Dermis microvascular lymphatic vessel endothelial cell (primary cell): ENCODE data around the gene ST3GAL4. TPM values are rescaled to one million over a fixed set of nuclear protein-coding genes. Genes with fewer than 3 reads are reported as not detected.
"Not testable (repeated sequence)": the region's sequence is repeated elsewhere in the genome, so short reads cannot be mapped to it uniquely, and the experiment has no call there.

Experiments
- DNase-seq, 2 donors: peaks; one replicate each; pipeline versions ENCODE4 v3.0.0 to v3.0.0-alpha.2; 2010; ENCODE audit warnings: low read depth in 2 of 2
- total RNA-seq: library from RNA; depleted of rRNA; stranded (reverse); fragments of >200 nt; gene quantifications from 2 replicates; pipeline ENCODE4 v1.2.1, GENCODE V29; 2014

Gene ST3GAL4
- total RNA-seq, 1 donor from 2014 or later = 12.5 TPM

- DNase-seq = no peak
These were observed 7.6 kb downstream of the ST3GAL4 start for GRCh38 chr11:126362879-126363655.

GRCh38 chr11:126363706-126364248, 8.3 kb downstream of the ST3GAL4 start:
- DNase-seq = no peak

- not testable (repeated sequence) for DNase-seq
These were observed 9.2 kb downstream of the ST3GAL4 start for GRCh38 chr11:126364735-126365134.

DNA sequence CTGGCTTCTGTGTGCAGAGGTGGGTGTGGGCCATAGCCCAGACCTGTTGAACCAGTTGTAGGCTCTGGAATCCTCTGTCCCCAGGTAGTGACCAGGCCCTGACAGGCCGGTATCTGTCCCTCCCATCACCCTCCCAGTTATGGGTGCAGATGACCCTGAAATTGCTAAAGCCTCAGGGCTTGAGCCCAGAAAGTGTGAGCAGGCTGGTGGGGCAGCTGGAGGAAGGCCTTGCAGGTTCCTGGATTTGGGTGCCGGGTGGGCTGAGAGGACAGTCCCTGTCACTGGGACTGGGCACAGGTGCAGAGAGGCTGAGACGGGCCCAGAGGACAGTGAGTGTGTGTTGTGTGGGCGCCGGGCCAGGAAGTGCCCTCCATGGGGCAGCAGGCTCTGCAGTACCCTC, 10.0 kb downstream of the ST3GAL4 start:
- DNase-seq = not testable (repeated sequence)

- DNase-seq = no peak
These were observed 10.8 kb downstream of the ST3GAL4 start for GRCh38 chr11:126366064-126366822.

DNA sequence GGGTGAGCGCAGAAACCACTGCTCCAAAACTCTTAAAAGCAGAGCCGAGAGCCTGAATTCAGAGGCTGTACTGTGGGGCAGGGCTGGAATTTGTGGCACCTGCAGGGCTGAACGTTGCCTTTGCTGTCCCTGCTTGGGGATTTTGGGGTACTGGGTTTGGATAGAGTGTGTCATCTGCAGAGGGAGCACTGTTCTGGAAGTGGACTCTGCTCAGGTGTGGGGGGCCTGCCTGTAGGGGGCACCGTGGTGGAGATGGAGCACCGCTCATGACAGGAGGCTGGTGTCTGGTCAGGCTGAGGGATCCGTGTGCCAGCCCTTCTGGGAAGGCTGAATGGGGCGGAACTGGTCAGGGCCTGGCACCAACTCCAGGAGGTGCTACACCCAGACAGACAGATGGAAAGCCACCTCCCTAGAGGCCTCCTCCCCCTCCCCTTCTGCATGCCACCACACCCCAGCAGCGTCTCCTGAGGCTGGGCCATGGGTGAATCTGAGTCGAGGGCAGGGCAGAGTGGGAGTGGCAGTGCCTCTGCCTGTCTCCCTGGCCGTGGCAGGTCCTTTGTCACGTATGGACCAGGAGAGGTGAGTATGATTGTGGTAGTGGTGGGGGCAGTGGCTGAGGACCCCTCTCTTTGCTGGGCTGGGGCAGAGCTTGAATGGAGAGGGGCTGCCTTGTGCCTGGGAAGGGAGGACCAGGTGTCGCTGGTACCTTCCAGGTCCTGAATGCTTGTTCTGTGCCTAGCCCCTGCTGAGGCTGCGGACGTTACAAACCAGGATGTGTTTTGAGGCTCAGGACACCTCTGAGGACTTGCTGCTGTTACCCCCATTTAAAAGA, 11.6 kb downstream of the ST3GAL4 start:
- not testable (repeated sequence) for DNase-seq

- not testable (repeated sequence) for DNase-seq
These were observed 12.3 kb downstream of the ST3GAL4 start for GRCh38 chr11:126367806-126368205.

DNA sequence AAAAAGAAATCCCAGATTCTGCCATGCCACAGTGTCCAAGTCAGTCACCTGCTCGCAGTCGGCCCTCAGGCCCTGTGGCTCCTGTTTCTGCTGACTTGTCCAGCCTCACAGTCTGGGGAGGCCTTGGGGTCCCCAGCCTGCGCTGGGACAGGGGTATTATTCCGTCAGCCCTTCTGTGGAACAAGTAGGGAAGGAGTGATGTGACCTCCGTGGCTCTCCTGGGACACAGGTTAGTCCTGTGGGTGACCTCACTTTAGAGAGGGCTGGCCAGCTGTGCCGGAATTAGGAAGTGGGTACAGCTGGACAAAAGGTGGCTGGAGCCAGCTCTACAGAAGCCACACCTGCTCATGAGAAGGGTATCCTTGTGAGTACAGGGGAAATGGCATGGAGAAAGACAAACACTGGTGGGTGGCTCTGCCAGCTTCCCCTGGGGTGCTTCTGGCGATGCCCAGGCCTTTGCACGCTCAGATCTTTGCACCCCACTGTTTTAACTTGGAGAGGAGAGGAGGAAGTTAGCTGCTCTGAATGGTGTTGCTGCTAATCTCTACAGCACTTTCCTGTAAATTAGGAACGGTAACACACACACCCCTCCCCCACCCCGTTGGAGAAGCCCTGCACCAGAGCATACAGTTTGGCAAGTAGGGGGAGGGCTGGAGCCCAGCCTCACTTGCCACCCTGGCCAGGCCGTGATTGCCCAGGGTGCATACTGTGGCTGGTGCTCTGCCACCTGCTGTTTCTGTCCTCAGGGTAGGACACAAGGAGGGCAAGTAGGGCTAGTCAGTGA, 13.0 kb downstream of the ST3GAL4 start:
- DNase-seq = not testable (repeated sequence)

- no peak for DNase-seq
These were observed 14.5 kb downstream of the ST3GAL4 start for GRCh38 chr11:126370016-126370415.

GRCh38 chr11:126371595-126371994, 16.1 kb downstream of the ST3GAL4 start:
- no peak for DNase-seq

DNA sequence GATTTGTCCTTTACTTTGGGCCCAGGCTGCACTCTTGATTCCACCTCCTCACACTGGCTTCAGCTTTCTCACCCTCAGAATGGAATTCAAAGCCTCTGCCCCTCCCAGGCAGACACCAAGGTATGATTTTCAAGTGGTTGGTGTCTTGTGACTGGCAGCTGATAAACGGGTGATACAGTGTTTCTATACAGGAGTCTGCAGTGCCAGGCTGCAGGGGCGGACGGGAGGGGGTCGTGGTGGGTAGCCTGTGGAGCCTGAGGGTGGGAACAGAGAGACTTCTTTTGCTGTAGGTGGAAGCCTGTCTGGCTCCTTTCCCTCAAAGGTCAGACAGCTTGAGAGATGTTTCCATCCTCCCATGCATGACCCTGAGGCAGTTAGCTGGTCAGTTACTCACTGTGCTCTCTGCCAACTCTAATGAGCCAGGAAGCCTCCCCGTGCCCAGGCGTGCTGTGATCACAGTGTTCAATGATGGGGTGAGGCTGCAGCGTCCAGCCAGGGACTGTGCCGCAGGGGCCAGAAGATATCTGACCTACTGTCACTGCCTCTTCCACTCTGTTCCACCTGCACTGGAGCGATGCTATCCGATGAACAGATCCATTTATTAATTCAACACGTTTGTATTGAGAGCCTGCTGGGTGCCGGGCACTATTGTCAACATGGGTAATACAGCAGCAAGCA, 18.0 kb downstream of the ST3GAL4 start:
- not testable (repeated sequence) for DNase-seq

GRCh38 chr11:126374562-126375300, 19.2 kb downstream of the ST3GAL4 start:
- DNase-seq = not testable (repeated sequence)

GRCh38 chr11:126375726-126376125, 20.2 kb downstream of the ST3GAL4 start:
- no peak for DNase-seq

- DNase-seq = peak in 1 of 2 donors; percentile 45
These were observed 23.3 kb downstream of the ST3GAL4 start for GRCh38 chr11:126378763-126379162.

DNA sequence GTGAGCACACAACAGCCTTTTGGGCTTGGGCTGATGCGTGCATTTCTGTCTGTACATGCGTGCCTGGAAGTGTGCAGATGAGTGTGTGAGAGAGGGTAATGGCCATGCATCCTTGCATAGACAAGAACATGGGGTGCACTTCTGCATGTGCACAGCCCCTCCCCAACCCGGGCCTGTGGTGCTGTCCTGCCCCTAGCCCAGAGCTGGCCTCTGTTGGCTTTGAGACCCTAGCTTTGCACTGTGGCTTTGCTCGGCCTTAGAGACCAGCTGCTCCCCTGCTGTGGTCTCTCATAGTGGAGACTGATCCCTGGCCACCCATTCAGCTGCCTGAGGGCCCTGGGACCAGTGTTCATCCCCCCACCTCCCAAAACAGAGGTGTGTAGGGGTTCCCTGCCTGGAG, 25.4 kb downstream of the ST3GAL4 start:
- no peak for DNase-seq

DNA sequence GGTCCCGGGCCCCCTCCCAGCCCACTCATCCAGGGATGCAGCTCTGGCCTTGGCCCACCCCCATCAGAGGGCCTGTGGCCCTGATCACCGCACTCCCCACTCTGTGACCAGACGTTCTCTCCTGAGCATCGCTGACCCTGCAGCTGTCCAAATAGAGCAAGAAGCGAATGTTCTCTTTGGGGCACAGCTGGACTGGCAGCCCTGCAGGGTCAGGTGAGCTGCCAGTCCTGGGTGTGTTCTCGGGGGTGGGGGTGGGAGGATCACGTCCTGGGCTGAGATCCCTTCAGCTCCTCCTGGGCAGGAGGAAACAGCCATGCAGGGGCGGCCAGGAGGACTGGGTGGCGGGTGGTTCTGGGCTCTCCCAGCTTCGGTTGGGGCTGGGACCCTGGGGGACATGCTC, 26.5 kb downstream of the ST3GAL4 start:
- not testable (repeated sequence) for DNase-seq

- DNase-seq = not testable (repeated sequence)
These were observed 27.2 kb downstream of the ST3GAL4 start for GRCh38 chr11:126382641-126383040.

DNA sequence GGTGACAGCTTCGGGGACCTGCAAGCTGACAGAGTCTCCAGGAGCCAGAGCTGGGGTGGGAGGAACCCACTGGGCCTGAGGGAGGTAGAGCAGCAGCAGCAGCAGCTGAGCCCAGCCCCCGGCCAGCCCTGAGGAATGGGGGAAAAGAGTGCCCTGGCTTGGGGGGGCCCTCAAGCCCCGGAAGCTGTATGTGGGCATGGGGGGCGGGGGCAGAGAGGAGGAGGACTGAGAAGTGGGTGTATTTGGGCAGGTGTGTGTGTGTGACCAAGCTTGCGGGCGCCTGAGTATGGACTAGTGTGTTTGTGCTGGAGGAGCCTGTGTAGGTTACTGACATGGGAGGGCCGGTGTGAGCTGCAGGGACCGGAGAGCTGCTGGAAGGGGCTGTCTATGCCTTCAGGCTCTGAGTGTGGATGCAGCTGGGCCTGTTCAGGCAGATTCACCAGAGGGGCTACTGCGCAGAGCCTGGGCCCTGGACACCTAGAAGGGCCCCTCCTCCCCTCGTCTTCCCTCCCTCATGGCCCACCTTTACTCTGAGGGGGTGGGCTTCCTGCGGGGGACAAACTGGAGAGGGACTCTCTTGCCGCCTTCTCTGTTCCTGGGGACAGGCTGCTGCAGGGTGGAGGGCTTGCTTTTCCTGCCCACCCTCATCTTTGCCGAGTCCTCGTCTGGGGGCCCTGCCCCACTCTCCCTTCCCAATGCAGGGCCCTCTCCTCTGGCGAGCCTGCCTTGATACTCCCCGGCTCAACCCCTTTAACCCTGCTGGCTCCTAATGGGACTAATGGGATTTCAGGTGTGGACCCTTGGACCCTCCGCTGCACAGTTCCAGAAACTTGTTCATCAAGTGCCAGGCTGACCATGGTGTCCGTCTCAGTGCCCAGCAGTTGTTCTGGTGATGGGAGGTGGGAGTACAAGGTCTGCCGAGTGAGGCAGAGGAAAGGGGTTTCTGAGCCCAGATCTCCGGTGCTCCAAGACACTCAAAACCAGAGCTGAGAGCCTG, 28.2 kb downstream of the ST3GAL4 start:
- no peak for DNase-seq
